Subcutaneous abdominal adipose tissue (tissue), 5 donors: ENCODE data around the gene TEX9.

ENCODE experiments used
- H3K27ac ChIP-seq: one replicate; pipeline ENCODE4 v1.7.0; 2013; ENCODE audit warnings: low read depth, mild to moderate bottlenecking, inconsistent platforms, low read length, moderate library complexity
- H3K27me3 ChIP-seq, 5 donors: one replicate each; pipeline ENCODE4 v1.7.0; 2013; ENCODE audit warnings: low read length in 5 of 5, inconsistent platforms in 1 of 5; ENCODE audit not compliant: control insufficient read depth in 5 of 5, insufficient read depth in 4 of 5
- H3K36me3 ChIP-seq, 5 donors: one replicate each; pipeline ENCODE4 v1.7.0; 2013; ENCODE audit warnings: low read length in 5 of 5; ENCODE audit not compliant: control insufficient read depth in 5 of 5, insufficient read depth in 5 of 5
- H3K4me1 ChIP-seq, 5 donors: one replicate each; pipeline ENCODE4 v1.7.0; 2013; ENCODE audit warnings: low read length in 5 of 5, mild to moderate bottlenecking in 3 of 5, moderate library complexity in 1 of 5; ENCODE audit not compliant: control insufficient read depth in 5 of 5, insufficient read depth in 5 of 5
- H3K4me3 ChIP-seq, 5 donors: one replicate each; pipeline ENCODE4 v1.7.0; 2013; ENCODE audit warnings: low read length in 5 of 5, low read depth in 1 of 5
- H3K9ac ChIP-seq, 5 donors: one replicate each; pipeline ENCODE4 v1.7.0; 2013; ENCODE audit warnings: low read length in 5 of 5, mild to moderate bottlenecking in 4 of 5, moderate library complexity in 3 of 5
- H3K9me3 ChIP-seq, 5 donors: one replicate each; pipeline ENCODE4 v1.7.0; 2013; ENCODE audit warnings: low read length in 5 of 5; ENCODE audit not compliant: control insufficient read depth in 5 of 5
- donor health status: healthy.
- donor health status: healthy.
- donor health status: healthy.
- donor health status: healthy.
- donor health status: healthy.

Gene TEX9

DNA sequence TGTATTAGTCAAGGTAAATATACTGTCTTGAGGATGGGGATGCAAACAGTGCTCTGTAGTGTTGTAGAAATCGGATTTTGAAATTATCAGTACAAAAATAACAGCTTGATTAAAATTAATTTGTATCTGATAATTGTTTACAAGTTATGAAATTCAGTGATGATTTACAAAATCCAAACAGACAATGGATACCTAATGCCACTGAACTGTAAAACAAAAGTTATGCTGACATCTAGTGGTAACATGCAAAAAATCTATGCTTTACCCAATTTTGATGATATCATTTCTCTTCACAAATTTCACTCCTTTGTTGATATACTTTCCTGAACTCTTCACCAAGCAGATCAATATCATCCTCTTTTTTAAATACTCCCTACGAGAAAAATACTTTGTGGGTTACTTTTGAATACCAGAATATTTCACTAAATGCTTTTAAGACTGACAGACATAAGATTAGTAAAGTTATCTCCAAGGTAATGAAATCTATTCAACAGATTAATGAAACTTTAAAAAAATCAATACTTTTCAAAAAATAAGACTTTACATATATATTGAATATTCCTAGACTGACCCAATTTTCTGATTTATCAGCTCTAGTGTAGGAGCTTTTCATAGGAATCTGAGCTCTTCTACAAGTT, 63.7 kb downstream of the TEX9 start:
- peaks cover 0 to 8% (median 0%) of the 10 kb centered on the region in 5 donors for H3K4me1 ChIP-seq
- H3K9ac ChIP-seq, result no peak overlapping the region
- no peaks in the 10 kb centered on the region for H3K9me3 ChIP-seq
- H3K36me3 ChIP-seq, result peaks cover 0 to 4% (median 0%) of the 10 kb centered on the region in 5 donors
- no peak overlapping the region for H3K4me3 ChIP-seq
- H3K27me3 ChIP-seq, result no peaks in the 10 kb centered on the region
- H3K27ac ChIP-seq, result no peak overlapping the region

DNA sequence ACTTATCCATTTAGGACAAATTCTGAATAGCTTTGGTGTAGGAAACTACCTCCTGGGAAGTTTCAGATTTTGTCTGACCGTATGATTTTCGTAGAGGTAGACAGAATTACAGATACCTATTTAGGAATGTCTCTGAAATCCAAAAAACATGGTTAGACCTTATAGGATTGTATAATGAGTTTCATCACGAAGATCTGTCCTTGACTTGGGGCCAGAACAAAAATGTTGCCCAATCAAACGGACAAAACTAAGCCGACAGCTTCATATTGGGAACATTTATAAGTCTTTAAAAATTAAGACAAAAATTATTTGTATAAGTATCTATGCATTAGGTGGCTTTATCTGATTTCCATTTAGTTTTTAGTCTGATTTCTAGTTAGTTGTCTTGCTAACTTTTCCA, 67.1 kb downstream of the TEX9 start:
- H3K36me3 ChIP-seq, result no peaks in the 10 kb centered on the region
- H3K27ac ChIP-seq, result no peak overlapping the region
- H3K4me3 ChIP-seq, result no peak overlapping the region
- H3K9ac ChIP-seq, result peak overlapping the region in 1 of 5 donors; percentile 25
- no peaks in the 10 kb centered on the region for H3K9me3 ChIP-seq
- peaks cover 0 to 2% (median 0%) of the 10 kb centered on the region in 5 donors for H3K4me1 ChIP-seq
- no peaks in the 10 kb centered on the region for H3K27me3 ChIP-seq

DNA sequence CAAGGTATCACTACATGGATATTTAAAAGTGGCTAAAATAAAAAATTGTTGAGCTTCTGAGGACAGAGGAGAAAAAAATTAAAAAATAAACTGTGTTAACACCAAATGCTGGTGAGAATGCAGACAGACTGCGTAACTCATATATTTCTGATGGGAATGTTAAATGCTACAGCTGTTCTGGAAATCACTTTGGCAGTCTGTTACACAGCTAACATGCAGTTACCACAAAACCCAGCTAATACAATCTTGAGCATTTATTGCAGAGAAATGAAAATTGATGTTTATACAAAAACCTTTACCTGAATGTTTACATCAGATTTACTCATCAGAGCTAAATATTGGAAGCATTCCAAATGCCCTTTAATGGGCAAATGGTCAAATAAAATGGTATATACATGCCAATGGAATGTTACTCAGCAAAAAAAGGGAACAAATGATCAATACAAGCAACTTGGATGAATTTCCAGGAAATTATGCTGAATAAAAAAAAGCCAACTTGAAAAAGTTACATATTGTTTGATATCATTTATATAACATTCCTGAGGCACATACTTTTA, 75.1 kb downstream of the TEX9 start:
- Histone ChIP-seq H3K27ac (no peak overlapping the region), H3K27me3 (no peaks in the 10 kb centered on the region), H3K4me3 (no peak overlapping the region), H3K4me1 (no peaks in the 10 kb centered on the region), H3K9me3 (peaks cover 0 to 3% (median 0%) of the 10 kb centered on the region in 5 donors), H3K36me3 (peaks cover 0 to 3% (median 0%) of the 10 kb centered on the region in 5 donors), H3K9ac (no peak overlapping the region)

DNA sequence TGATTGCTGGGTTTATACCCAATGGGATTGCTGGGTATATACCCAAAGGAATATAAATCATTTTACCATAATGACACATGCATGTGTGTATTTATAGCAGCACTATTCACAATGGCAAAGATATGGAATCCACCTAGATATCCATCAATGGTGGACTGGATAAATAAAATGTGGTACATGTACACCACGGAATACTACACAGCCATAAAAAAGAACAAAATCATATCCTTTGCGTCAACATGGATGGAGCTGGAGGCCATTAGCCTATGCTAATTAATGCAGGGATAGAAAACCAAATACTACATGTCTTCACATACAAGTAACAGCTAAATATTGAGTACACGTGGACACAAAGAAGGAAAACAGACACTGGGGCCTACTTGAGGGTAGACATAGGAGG, 77.1 kb downstream of the TEX9 start:
- Histone ChIP-seq H3K9me3 (peaks cover 0 to 3% (median 0%) of the 10 kb centered on the region in 5 donors), H3K36me3 (peaks cover 0 to 3% (median 2%) of the 10 kb centered on the region in 5 donors)

DNA sequence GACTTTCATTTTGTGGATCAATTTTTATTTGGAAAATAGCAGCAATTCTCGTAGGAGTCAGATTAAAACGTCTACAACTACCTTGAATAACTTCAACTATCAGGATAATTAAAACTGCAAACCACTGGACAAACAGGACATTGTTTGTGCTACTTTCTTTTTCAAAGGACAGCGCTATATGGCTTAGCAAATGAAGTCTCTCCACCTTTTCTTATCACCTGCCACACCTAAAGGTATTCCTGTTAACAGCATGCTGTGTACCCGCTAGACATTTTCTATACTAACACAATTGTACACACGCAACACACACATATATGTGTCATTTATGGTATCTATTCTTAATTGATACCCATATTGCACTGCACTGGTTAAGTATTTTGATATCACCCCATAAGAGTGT, 80.5 kb downstream of the TEX9 start:
- no peak overlapping the region for H3K27ac ChIP-seq
- peaks cover 0 to 3% (median 2%) of the 10 kb centered on the region in 5 donors for H3K36me3 ChIP-seq
- H3K4me1 ChIP-seq, result no peaks in the 10 kb centered on the region
- H3K9me3 ChIP-seq, result peaks cover 0 to 3% (median 0%) of the 10 kb centered on the region in 5 donors
- no peak overlapping the region for H3K9ac ChIP-seq
- no peaks in the 10 kb centered on the region for H3K27me3 ChIP-seq
- no peak overlapping the region for H3K4me3 ChIP-seq

More for the DNA sequence above, 77.1 kb downstream of the TEX9 start:
- no peak overlapping the region for H3K27ac ChIP-seq
- H3K9ac ChIP-seq, result no peak overlapping the region
- no peak overlapping the region for H3K4me3 ChIP-seq
- H3K4me1 ChIP-seq, result no peaks in the 10 kb centered on the region
- H3K27me3 ChIP-seq, result no peaks in the 10 kb centered on the region

DNA sequence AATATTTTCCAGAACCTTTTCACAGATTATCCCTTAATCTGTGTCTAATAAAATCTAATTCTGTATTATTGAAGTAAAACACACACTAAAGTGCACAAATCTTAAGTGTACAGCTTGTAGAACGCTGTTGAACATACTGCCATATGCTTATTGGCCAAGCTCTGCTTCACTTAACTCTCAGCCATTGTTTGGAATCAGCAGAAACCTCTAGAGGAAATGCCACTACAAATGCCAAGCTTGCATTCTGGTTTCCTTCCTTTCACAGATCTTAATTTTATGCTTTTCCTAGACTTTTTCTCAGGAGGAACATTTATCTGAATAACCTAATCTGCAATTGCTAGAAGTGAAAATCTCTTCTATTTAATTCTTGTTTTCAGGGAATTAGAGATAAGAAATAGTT, 89.6 kb downstream of the TEX9 start:
- no peak overlapping the region for H3K9ac ChIP-seq
- H3K4me1 ChIP-seq, result peaks cover 0 to 2% (median 0%) of the 10 kb centered on the region in 5 donors
- H3K36me3 ChIP-seq, result no peaks in the 10 kb centered on the region
- no peaks in the 10 kb centered on the region for H3K27me3 ChIP-seq
- no peaks in the 10 kb centered on the region for H3K9me3 ChIP-seq
- H3K4me3 ChIP-seq, result no peak overlapping the region
- no peak overlapping the region for H3K27ac ChIP-seq

DNA sequence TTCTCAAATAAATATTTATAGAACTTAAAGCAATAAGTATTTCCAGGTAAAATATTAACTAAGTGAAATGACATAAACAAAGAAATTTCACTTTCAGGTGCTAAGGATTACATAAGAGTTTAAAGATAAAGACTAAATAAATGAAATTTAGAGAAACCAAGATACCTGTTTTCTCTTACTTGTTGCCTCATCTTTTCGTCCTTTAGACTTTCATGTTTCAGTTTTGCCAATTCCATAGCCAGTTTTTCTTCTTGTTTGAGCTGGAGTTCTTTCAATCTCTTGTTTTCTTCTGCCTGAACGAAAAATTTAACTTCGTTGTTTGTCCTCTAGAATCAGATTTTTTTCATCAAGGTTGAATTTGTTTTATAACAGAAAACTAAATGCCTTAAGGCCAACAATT, 91.0 kb downstream of the TEX9 start:
- no peak overlapping the region for H3K4me3 ChIP-seq
- peaks cover 0 to 2% (median 0%) of the 10 kb centered on the region in 5 donors for H3K4me1 ChIP-seq
- H3K9ac ChIP-seq, result no peak overlapping the region
- no peaks in the 10 kb centered on the region for H3K27me3 ChIP-seq
- no peak overlapping the region for H3K27ac ChIP-seq
- no peaks in the 10 kb centered on the region for H3K36me3 ChIP-seq
- no peaks in the 10 kb centered on the region for H3K9me3 ChIP-seq

DNA sequence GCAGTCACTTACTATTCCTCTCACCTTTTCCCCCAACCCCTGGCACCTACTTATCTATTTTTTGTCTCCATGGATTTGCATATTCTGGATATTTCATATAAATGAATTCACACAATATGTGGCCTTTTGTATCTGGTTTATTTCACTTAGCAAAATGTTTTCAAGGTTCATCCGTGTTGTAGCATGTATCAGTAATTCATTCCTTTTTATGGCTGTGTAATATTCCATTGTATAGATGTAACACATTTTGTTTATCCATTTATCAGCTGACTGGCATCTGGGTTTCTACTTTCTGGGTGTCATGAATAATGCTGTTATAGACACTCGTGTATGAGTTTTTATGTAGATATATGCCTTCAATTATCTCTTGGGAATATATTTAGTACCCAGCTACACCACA, 93.9 kb downstream of the TEX9 start:
- Histone ChIP-seq H3K9ac (no peak overlapping the region), H3K9me3 (no peaks in the 10 kb centered on the region), H3K4me1 (peaks cover 0 to 3% (median 0%) of the 10 kb centered on the region in 5 donors), H3K4me3 (no peak overlapping the region), H3K27me3 (no peaks in the 10 kb centered on the region), H3K36me3 (no peaks in the 10 kb centered on the region), H3K27ac (no peak overlapping the region)

DNA sequence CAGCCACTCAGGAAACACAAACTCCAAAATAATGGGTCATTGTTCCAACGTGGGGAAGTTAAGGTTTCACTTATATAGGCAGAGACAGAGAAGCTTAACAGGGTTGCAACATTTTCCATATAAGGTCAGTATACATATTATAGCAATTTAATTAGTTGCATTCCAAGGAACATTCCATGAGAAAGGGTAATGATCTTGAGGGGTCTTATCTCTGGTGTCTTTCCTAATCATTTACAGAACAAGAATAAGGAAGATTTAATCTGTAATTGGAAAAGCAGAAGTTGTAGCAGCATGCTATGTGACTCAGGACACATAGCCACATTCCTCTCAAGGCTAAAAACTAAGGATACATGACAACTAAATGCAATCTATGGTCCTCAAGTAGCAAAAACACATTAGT, 94.8 kb downstream of the TEX9 start:
- H3K27ac ChIP-seq, result no peak overlapping the region
- H3K27me3 ChIP-seq, result no peaks in the 10 kb centered on the region
- no peak overlapping the region for H3K9ac ChIP-seq
- no peak overlapping the region for H3K4me3 ChIP-seq
- peaks cover 0 to 10% (median 8%) of the 10 kb centered on the region in 5 donors for H3K4me1 ChIP-seq
- H3K36me3 ChIP-seq, result no peaks in the 10 kb centered on the region
- H3K9me3 ChIP-seq, result no peaks in the 10 kb centered on the region

DNA sequence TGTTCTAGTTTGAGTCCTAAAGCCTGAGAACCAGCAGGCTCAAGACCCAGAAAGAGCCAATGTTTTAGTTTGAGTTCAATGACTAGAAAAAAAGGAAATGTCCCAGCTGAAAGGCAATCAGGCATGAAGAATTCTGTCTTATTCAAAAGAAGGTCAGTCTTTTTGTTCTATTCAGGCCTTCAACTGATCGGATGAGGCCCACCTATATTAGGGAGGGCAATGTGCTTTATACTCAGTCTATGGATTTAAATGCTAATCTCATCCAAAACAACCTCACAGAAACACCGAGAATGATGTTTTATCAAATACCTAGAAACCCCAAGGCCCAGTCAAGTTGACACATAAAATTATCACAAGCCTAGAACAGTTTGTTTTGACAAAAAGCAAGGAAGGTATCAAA, 95.7 kb downstream of the TEX9 start:
- Histone ChIP-seq H3K27me3 (no peaks in the 10 kb centered on the region), H3K36me3 (no peaks in the 10 kb centered on the region), H3K4me3 (no peak overlapping the region), H3K9ac (no peak overlapping the region), H3K27ac (no peak overlapping the region), H3K4me1 (peaks cover 0 to 14% (median 12%) of the 10 kb centered on the region in 5 donors), H3K9me3 (no peaks in the 10 kb centered on the region)
